T47D (cell line): ENCODE data around the gene SLC1A3.

ENCODE experiments used
- DNase-seq, 2 experiments: peaks; one replicate each; pipeline versions ENCODE4 v3.0.0 to v3.0.0-alpha.2; 2011 to 2012; ENCODE audit warnings: low read depth in 1 of 2, low spot score in 1 of 2
- JUND ChIP-seq: IDR thresholded peaks from 2 replicates; pipeline ENCODE4 v1.6.1; 2012; ENCODE audit warnings: low read depth
- in situ Hi-C: cut with HindIII; loops from 2 replicates; pipeline ENCODE4 v1.10.0; 2016; ENCODE audit warnings: low sequenced_read_pairs, low pct_unique_long_range_greater_than_20kb

SLC1A3 gene

DNA sequence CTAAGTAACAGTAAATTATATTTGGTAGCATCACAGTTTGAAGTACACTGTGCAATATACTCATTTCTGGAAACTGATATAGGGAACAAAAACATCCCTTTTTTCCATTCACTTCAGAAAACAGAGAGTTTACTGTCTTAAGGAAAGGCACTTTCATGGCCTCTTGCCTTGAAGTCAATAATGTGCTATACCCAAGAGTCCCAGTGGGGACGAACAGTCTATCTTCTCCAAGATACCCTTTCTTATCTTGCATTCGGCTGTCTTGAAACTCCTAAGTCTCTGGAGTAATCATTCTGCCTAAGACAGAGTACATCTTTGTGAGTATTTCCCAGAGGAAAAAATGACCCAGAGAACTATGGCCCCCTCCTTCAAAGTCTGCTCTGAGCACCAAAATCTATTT lies 107.1 kb downstream of the SLC1A3 start:
- DNase-seq: no peak
- TF ChIP-seq JUND: no peak
- in situ Hi-C loops: no loop called here

DNA sequence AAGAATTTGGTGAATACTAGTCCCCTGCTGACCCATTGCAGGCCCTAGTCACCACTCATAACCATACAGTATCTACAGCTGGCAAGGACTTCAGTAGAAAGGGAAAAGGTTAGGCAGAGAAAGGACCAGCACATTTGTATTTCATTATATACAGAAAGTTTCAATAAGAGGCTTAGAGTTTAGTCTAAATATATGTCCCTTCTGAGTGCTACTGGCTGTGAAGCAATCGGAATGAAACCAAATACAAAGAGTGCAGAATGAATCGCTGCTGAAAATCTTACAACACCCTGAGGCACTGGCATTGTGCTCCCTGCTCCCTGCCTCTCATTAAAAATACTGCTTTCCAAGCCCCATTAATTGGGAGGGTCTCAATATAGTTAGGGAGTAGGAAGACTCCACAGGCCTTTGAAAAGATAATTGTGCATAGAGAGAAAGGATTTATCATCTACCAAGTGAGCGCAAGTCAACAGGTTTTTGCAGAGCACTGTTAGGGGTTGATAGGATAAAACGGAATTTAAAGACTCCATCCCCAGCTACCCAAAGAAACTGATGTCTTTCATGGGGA lies 110.8 kb downstream of the SLC1A3 start:
- in situ Hi-C loops: no loop called here
- no peak for DNase-seq
- TF ChIP-seq JUND: no peak

DNA sequence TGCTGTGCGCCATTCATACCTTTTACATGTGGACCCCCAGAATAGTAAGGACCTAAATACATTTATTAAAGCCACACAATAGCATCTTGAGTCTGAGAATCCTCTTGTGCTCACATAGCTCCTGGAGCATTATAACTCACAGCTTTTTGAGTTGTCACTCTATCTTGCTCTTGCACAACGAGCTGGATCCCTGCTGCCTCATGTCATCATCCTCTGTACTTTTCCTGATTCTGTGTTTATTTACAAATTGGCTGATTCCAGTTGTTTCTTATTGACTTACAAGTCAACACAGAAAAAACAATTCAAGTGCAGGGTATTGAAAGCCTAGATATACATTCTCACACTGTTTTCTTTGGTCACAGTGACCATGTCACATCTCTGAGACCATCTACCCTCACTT lies 112.9 kb downstream of the SLC1A3 start:
- in situ Hi-C loops: no loop called here
- TF ChIP-seq JUND: no peak
- no peak for DNase-seq

DNA sequence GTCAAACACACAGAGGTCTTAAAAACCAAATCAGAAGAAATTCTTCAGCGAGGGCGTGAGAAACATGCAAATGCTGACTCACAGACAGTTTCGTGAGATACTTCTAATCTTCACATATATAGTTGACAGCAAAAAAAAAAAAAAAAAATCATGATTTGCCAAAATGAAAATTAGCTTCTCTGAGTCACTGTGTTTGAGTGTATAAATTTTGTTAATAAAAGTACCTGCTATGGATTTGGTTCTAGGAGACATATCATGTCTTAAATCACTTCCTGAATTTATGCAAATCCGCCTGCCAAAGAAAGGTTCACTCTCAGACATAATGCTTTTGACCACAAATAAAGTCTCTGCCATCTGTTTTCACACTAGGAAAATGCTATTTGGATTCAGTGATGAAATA lies 114.3 kb downstream of the SLC1A3 start:
- in situ Hi-C loops: no loop called here
- no peak for TF ChIP-seq JUND
- no peak for DNase-seq

DNA sequence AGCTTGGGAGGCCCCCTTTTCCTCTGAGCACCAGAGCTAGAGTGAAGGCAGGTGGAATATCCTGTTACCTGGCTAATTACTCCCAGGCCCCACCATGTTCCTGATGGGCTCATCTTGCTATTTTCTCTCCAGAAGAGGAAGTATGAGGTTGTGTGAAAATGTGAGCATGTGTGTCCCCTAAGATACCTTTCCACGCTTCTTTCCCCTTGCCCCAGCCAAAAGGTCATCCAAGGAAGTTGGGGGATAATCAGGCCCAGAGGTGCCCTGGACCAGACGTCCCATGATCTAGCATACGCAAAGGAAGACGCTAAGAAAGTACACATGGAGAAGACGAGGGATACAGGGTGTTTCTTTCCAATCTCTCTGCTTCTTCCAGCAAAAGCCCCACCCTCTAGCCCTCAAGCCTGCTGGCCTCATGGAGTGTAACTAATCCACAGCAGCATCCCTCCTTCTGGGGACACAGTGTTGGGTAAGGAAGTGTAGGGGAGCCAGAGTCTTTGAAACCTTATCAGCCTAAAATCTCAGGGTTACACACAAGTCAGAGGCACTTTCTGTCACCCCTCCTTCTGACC lies 115.3 kb downstream of the SLC1A3 start:
- TF ChIP-seq JUND: no peak
- DNase-seq: no peak
- in situ Hi-C loops: no loop called here

DNA sequence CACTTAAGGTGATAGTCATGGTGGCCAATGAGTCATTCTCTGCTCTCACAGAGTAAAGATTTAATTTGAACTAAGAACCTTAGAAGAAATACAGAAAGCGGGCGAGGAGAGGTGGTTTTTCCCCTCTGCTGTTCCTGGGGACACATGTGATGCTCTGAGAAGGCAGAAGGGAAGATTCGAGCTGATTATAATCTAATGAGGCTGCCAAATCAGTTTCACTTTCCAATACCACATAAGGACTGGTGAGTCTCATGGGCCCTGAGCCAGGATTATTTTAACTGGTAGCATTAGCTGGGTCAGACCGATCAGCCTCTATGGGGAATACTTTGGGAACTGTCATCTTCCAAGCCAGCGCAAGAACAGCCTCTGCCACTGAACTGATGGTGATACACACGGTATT lies 116.5 kb downstream of the SLC1A3 start:
- TF ChIP-seq JUND: no peak
- in situ Hi-C loops: no loop called here
- no peak for DNase-seq

DNA sequence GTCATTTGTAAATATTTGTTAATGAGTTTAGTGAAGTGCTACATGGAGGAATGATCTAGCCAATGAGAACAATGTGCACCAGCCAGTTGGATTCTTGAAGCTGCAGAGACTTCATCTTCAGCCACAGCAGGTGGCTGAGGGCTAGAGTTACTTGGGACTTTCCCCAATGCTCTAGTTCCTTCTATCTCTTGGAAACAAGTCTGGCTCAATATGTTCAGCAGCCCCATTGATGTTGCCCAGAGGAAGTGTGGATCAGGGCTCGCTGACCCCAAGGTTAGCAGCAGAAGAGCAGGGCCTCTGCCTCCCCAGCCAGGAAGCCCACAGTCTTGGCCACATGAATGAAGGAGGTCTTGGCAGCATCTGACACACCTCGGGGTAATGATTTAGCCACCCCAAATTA lies 117.5 kb downstream of the SLC1A3 start:
- no peak for TF ChIP-seq JUND
- in situ Hi-C loops: no loop called here
- no peak for DNase-seq

DNA sequence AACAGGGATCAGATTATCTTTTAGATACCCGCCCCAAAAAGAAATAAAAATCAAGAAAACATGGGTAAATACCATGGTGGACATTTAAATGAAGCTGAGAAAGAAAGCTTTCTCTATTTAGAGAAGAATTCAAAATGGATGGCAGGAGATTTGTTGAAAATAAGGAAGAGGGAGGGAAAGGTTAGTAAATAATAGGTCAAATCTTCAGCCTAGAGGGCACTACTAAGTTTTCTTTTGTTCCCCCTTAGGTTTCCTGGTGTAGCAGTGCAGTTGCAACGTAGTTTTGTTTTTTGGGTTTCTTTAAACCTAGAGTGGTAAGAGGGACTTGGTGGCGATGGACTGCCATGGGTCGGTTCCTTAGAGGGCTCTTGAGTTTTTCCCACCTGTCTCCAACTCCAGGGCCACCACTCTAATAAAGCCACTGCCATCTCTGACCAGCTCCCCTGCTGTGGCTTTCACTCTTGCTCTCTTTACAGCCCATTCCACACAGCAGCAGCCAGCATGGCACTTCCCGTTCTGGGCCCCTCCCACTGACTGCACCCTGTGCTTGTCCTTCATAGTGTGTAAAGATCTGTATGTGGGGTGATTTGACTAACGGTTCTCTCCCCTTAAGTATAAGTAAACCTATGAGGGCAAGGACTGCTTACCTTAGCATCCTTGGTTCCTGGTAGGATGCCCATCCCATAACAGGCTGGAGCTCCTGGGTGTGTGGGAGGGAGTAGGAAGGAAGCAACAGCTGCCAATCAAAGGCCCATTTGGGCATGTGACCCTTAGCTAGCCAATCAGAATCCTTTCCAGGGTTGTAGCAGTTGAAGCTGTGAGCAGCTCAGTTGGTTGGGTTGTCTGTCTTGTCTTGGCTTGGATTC lies 118.3 kb downstream of the SLC1A3 start:
- TF ChIP-seq JUND: no peak
- in situ Hi-C loops: no loop called here
- peak in 1 of 2 experiments; percentile 46 for DNase-seq

DNA sequence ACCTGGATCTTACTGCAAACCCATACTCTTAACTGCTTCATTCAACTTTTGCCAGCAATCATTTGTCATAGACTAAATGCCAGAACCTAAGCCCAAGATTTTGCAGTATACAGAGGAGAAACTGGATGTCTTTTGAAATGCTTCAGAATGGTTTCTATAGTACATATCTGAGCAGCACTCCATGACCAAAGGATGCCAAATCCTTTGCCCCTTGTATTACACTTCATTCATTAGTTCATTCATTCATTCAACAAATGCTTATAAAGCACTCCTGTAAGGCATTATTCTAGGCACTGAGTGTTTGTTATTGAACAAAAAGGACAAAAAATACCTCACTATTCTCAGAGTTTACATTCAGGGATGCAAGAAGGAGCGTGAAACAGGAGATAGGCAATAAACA lies 119.9 kb downstream of the SLC1A3 start:
- no peak for DNase-seq
- in situ Hi-C loops: no loop called here
- no peak for TF ChIP-seq JUND

DNA sequence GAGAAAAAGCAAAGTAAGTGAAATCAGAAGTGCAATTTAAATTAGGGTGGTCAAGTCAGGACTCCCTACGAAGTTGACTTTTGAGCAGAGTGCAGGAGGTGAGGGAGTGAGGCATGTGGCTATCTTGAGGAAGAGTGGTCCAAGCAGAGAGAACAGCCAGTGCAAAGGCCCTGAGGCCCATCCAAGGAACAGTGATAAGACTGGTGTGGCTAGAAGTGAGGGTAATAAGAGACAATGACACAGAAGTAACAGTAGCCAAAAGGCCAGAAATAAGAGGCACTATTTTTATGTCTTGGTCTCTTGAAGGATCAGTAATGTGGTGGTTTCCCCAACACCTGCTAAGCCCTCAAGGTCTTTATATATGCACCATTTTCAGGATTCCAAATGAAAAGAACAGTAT lies 120.4 kb downstream of the SLC1A3 start:
- no peak for DNase-seq
- in situ Hi-C loops: no loop called here
- no peak for TF ChIP-seq JUND

DNA sequence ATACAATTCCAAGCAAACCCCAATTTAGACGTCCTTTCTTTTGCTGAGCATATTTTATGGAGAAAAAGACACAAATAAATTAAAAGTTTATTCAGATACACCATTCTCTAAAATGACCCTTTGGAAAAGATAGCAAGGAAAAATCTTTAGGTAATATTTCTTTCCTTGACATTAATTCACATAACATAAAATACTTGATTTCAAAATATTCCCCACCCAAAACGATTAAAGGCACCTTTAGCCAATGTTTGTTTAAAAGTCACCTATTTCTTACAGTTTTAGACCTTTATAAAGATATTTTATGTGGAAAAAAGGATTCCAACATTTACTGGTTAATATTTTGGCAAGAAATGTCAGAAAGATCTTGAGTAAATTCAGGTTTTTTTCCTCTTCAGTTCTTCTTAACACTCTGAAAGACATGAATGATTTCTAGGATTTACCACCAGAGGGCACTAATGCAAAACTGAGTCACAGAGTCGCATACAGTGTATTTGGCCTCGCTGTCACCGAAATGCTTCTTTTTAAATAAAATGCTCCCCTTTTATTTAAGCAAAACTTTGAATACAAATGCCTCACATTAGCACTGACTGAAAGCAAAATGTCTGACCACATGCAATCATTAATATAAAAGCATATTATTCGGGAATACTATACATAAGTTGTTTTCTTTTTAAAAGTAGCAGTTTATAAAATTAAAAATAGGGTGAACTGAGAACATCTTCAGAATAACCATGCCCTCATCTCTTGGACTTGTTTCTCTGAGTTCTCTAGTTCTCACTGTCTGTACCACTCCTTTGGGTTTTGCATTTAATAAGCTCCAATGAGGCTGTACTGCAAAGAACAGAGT lies 122.5 kb downstream of the SLC1A3 start:
- in situ Hi-C loops: no loop called here
- no peak for TF ChIP-seq JUND
- peak; percentile 53 to 79 for DNase-seq

DNA sequence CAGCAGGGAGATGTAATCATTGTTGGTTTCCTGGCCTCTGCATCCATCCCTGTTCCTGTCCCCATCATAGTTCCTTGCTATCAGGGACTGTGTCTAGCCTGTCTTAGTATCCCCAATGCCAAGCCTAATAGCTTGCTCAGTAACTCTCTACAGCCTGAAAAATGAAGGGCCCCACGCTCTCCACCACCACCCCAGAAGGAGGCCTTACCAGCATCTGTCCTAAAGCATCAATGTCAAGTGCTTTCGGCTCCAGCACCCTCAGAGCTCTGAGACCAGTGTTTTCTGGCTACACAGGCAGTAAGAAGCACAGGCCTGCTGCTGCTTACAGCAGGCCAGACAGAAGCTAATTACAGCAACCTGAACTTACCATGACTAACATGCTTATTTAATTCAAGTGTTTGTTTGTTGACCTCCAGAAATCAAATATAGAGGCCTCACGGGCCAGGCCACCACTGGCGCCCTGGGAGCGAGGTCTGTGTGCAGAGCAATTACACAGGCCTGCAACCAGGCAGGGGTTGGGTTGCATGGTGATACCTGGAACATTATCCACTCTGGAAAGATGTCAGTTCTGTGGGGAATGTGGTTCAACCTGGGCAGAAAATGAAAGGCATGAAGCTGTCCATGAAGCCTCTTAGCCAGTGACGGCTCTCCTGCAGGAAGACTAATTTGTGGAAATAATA lies 124.3 kb downstream of the SLC1A3 start:
- DNase-seq: peak in 1 of 2 experiments; percentile 32
- TF ChIP-seq JUND: no peak
- in situ Hi-C loops: no loop called here

DNA sequence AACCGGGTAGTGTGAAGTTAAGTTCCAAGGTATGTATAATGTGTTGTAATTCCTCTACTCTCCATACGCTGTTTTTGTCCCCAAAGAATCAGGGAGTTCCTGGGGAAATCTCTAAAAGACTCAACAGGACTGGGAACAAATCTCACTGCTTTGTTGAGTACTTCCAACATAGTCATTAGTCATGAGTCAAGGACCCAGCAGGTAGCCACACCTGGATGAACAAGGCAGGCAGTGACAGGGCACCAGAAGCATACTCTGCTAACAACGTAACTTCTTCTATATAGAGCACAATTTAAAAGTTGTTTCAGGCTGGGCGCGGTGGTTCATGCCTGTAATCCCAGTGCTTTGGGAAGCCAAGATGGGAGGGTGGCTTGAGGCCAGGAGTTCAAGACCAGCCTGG lies 126.8 kb downstream of the SLC1A3 start:
- no peak for TF ChIP-seq JUND
- in situ Hi-C loops: no loop called here
- no peak for DNase-seq
